ENCODE results near the gene ICAM5. TPM values are rescaled to one million over a fixed set of nuclear protein-coding genes. Genes with fewer than 3 reads are reported as not detected.
A peak's percentile ranks its signal among the peaks of the same experiment; 100 is the strongest.

The ICAM5 gene
- total RNA-seq, 2 donors from 2014 or later = 7.1 TPM; not detected in 1

DNA sequence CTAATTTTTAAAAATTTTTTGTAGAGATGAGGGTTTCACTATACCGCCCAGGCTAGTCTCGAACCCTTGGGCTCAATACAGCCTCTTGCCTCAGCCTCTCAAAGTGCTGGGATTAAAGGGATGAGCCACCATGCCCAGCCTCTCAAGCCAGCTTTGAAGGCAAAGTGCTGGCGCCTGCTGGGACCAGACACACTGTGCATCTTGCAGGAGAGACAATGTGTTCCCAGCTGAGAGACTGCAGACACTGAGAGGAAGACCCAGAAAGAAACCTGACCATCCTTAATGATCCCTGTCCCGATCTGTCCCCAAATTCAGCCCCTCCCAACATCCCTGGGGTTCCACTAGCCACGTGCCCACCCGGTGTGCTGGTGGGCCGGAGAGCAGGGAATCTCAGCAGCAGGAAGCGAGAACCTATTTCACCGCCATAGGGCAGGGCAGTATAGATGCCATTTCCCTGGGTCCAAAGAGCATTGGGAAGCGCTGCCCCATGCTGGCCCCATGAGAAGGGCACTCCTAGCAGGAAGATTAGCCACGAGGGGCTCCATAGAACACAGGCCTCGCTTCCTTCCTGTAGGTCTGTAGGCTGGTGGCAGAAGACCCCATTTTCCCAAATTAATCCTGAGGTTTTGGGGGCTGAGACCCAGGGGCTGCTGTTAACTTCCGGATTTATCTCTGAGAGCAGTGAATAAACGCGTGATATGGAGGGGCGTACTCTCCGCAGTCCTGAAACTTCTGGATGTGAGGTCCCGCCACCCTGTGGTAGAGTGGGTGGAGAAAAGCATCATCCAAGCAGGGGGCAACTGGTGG lies 42.6 kb downstream of the ICAM5 start:
- Histone ChIP-seq H3K27ac (peak overlapping the region in 1 of 2 donors; percentile 92), H3K27me3 (replicated peaks; ENCODE audit: insufficient read depth) (no peaks in the 10 kb centered on the region), H3K4me1 (replicated peaks) (peaks cover 13% of the 10 kb centered on the region), H3K36me3 (peaks cover 0 to 20% of the 10 kb centered on the region in 2 donors), H3K4me3 (peak overlapping the region; percentile 73 to 81), H3K9me3 (no peaks in the 10 kb centered on the region)
- 31% methylated on average over 18 of the region's 18 CpGs for WGBS
- no peak for TF ChIP-seq POLR2AphosphoS5 (IDR thresholded peaks at IDR 0.05)
- TF ChIP-seq, protein P1, sequence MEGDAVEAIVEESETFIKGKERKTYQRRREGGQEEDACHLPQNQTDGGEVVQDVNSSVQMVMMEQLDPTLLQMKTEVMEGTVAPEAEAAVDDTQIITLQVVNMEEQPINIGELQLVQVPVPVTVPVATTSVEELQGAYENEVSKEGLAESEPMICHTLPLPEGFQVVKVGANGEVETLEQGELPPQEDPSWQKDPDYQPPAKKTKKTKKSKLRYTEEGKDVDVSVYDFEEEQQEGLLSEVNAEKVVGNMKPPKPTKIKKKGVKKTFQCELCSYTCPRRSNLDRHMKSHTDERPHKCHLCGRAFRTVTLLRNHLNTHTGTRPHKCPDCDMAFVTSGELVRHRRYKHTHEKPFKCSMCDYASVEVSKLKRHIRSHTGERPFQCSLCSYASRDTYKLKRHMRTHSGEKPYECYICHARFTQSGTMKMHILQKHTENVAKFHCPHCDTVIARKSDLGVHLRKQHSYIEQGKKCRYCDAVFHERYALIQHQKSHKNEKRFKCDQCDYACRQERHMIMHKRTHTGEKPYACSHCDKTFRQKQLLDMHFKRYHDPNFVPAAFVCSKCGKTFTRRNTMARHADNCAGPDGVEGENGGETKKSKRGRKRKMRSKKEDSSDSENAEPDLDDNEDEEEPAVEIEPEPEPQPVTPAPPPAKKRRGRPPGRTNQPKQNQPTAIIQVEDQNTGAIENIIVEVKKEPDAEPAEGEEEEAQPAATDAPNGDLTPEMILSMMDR (IDR thresholded peaks at IDR 0.05) = no peak
- no peak for TF ChIP-seq POLR2A (IDR thresholded peaks at IDR 0.05)
- DNase-seq (ENCODE audit: low spot score) = no peak
- intact Hi-C loops (cut with DNase I) = loop anchor here (2.0 kb wide), 1 partner anchor 48 kb away; the partner anchor contains the start of gene TYK2

DNA sequence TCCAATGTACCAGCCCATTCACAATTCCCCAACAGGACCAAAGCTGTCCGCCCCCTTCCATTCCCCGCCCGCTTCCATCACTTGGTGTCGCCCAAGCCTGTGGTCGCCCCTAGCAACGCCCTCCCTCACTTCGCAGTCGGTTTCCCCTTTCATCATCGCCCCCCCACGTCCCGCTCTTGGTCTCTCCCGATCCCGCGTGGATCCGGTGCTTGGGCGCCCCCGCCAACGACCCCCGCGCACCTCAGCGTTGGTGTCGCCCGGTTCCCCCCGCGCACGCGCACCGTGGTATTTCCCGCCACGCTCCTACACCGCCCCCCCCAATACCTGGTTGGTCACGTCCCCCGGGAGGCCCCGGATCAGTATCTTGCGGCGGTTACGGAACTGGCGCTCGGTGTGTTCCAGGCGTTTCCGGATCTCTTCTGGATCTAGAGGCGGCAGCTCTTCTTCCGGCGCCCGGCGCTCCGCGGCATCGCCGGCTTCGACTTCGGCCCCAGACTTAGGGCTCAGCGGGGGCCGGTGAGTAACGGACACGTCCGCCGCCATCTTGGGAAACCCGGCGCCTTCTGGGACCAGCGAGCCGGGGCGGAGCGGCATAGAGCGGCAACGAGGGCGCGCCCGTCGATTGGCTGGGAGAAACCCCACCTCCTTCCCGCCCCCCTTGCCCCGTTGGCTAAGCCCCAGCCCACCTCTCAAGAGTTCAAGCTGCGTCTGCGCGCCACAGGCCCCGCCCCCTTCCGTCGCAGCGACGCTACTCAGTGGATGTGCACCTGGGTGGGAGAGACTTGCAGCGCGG lies 43.4 kb downstream of the ICAM5 start, which contains the start of gene RAVER1:
TSS of gene RAVER1 (minus strand) at position 565 of the 793 bp plus-strand sequence. CDS start at position 543, 22 bp downstream.
- DNase-seq (ENCODE audit: low spot score) = peak; percentile 97
- H3K36me3 ChIP-seq = peaks cover 0 to 12% of the 10 kb centered on the region in 2 donors
- no peaks in the 10 kb centered on the region for H3K27me3 ChIP-seq (replicated peaks; ENCODE audit: insufficient read depth)
- WGBS = under 1% methylated on average over 56 of the region's 82 CpGs
- intact Hi-C loops (cut with DNase I) = loop anchor here (2.0 kb wide), 1 partner anchor 48 kb away; the partner anchor contains the start of gene TYK2
- H3K4me1 ChIP-seq (replicated peaks) = peaks cover 13% of the 10 kb centered on the region
- H3K9me3 ChIP-seq = no peaks in the 10 kb centered on the region
- H3K27ac ChIP-seq = peak within 1 kb of the TSS; percentile 87 to 92
- peak within 1 kb of the TSS; percentile 73 to 81 for H3K4me3 ChIP-seq
- TF ChIP-seq POLR2A (IDR thresholded peaks at IDR 0.05) (peak; percentile 50), POLR2AphosphoS5 (IDR thresholded peaks at IDR 0.05) (peak; percentile 92)
- TF ChIP-seq, protein P1 (IDR thresholded peaks at IDR 0.05) = no peak

DNA sequence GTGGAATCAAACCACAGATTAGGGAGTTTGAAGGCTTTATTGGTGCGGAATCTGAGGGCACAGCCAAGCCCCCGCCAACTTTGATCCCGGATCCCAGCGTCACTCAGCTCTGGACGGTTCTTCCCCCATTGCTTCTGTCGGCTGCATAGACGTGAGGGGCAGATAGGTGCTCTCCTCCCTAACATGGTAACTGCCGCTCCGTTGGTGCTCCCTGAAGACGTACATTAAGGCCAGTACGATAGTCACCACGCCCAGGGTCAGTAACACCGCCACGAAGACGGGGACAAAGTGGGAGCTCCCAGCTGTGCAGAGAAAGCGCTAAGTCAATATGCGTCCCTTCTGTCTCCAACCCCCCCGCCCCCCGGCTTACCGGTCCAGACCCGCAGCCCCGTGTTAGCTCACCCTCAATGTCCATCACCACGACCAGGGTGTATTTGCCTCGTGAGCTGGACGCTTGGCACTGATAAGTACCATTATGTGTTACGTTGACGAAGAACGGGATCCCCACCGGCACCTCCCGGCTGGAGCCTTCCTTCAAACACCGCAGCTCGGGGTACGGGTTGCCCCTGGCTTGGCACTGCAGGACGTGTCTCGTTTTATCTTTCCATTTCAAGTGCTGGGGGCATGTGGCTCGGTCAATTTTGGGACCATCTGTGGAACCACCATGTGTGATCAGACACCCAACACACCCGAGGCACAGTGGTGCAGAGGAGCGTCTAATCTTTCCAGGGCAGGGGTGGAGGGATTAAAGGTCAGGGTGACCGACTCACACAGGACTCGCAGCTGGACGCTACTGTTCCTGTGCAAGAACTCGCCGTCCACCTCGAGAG lies 44.2 kb downstream of the ICAM5 start:
- 2% methylated on average over 42 of the region's 44 CpGs for WGBS
- TF ChIP-seq POLR2AphosphoS5 (IDR thresholded peaks at IDR 0.05) = no peak
- TF ChIP-seq POLR2A (IDR thresholded peaks at IDR 0.05) = no peak
- TF ChIP-seq, protein P1 (IDR thresholded peaks at IDR 0.05) = no peak
- H3K4me1 ChIP-seq (replicated peaks) = peaks cover 13% of the 10 kb centered on the region
- H3K4me3 ChIP-seq = peak overlapping the region; percentile 73 to 81
- peaks cover 0 to 5% of the 10 kb centered on the region in 2 donors for H3K36me3 ChIP-seq
- intact Hi-C loops (cut with DNase I) = loop anchor here (2.0 kb wide), 1 partner anchor 47 kb away; the partner anchor contains the start of gene TYK2
- no peaks in the 10 kb centered on the region for H3K9me3 ChIP-seq
- H3K27ac ChIP-seq = peak overlapping the region; percentile 87 to 92
- no peaks in the 10 kb centered on the region for H3K27me3 ChIP-seq (replicated peaks; ENCODE audit: insufficient read depth)
- DNase-seq (ENCODE audit: low spot score) = no peak

DNA sequence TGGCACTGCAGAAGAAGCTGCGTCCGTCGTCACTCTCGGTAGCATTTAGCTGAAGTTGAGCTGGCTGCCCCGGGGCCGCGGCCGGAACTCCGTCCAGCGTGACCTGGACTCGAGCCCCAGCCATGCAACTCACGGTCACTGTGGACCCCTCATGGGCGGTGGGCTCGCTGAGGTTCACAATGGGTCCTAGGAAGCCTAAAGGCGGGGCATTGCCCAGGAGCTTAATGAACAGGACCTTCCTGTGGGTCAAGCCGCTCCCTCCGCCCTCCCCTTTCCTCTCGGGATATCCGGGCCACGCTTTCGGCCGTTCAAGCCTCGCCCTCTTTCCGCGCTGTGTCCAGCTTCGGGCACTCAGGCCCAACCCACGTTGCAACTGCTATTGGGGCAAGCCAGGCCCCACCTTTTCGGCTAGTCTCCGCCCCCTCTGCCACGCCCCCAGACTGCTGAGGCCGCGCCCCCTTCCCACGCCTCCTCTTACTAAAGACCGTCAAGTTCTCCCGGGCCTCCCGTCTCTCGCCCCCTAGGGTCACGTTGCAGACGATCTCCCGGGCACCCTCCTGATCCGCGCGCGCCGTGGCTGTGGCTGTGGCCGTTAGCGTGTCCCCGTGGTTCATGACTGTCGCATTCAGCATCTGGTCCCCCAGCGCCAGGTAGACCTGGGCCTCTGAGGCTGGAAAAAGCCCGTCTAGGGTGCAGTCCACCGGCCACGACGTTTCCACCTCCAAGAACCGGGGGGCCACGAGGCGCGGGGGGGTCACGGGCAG lies 45.0 kb downstream of the ICAM5 start:
- H3K4me3 ChIP-seq = peak overlapping the region; percentile 73 to 81
- peak; percentile 55 for TF ChIP-seq POLR2A (IDR thresholded peaks at IDR 0.05)
- TF ChIP-seq, protein P1 (IDR thresholded peaks at IDR 0.05) = peak in 1 of 4 experiments; percentile 19
- TF ChIP-seq POLR2AphosphoS5 (IDR thresholded peaks at IDR 0.05) = peak; percentile 94
- 18% methylated on average over 54 of the region's 59 CpGs for WGBS
- H3K36me3 ChIP-seq = peaks cover 0 to under 1% of the 10 kb centered on the region in 2 donors
- intact Hi-C loops (cut with DNase I) = no loop called here
- H3K9me3 ChIP-seq = no peaks in the 10 kb centered on the region
- DNase-seq (ENCODE audit: low spot score) = peak; percentile 94
- H3K27ac ChIP-seq = peak overlapping the region; percentile 87 to 92
- H3K4me1 ChIP-seq (replicated peaks) = peaks cover 13% of the 10 kb centered on the region
- no peaks in the 10 kb centered on the region for H3K27me3 ChIP-seq (replicated peaks; ENCODE audit: insufficient read depth)

All from prostate gland (tissue), 2 donors.